Adrenal gland (tissue), 5 donors: Measurements from ENCODE around the gene SERPINE3.

ENCODE experiments used
- POLR2A ChIP-seq, 2 donors: fragments of 450-650 bp; IDR thresholded peaks; one replicate each; pipeline ENCODE4 v1.6.1; 2017; ENCODE audit warnings: antibody characterized with exemption in 2 of 2, mild to moderate bottlenecking in 2 of 2, moderate library complexity in 1 of 2
- TF ChIP-seq, protein P1 (sequence below), 6 experiments: fragments of 450-650 bp in 4 of 6; fragments of 200-600 bp in 2 of 6; sonication (generic) in 1 of 6; IDR thresholded peaks; 1 replicate in 5 of 6; 2 replicates in 1 of 6; pipeline versions ENCODE4 v1.5.1 to v1.8.0; 2016 to 2021; ENCODE audit warnings: antibody characterized with exemption in 6 of 6, mild to moderate bottlenecking in 2 of 6, moderate library complexity in 1 of 6
- donor health status: DM: no; HTN: no; CAD: no.

DNA sequence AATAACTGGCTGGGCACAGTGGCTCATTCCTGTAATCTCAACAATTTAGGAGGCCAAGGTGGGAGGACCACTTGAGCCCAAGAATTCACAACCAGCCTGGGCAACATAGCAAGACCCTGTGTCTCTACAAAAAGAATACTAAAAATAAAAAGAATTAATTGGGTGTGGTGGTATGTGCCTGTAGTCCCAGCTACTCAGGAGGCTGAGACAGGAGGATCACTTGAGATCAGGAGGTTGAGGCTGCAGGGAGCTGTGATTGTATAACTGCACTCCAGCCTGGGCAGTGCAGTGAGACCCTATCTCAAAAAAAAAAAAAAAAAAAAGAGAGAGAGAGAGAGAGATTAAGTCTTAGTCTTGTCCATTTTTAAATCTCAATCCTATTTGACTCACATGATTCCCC lies 35.6 kb upstream of the SERPINE3 start:
- TF ChIP-seq, protein P1, sequence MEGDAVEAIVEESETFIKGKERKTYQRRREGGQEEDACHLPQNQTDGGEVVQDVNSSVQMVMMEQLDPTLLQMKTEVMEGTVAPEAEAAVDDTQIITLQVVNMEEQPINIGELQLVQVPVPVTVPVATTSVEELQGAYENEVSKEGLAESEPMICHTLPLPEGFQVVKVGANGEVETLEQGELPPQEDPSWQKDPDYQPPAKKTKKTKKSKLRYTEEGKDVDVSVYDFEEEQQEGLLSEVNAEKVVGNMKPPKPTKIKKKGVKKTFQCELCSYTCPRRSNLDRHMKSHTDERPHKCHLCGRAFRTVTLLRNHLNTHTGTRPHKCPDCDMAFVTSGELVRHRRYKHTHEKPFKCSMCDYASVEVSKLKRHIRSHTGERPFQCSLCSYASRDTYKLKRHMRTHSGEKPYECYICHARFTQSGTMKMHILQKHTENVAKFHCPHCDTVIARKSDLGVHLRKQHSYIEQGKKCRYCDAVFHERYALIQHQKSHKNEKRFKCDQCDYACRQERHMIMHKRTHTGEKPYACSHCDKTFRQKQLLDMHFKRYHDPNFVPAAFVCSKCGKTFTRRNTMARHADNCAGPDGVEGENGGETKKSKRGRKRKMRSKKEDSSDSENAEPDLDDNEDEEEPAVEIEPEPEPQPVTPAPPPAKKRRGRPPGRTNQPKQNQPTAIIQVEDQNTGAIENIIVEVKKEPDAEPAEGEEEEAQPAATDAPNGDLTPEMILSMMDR (IDR thresholded peaks at IDR 0.05), result no peak
- TF ChIP-seq POLR2A (IDR thresholded peaks at IDR 0.05), result no peak
